Endothelial cell of umbilical vein (primary cell): ENCODE measurements around the gene CACNA2D3. TPM values are rescaled to one million over a fixed set of nuclear protein-coding genes. Genes with fewer than 3 reads are reported as not detected.

ENCODE experiments used
- BruUV-seq: library from RNA; stranded (reverse); fragments of 400-500 nt; replicated peaks from 2 replicates; lab custom pipeline; 2021; lab: Mats Ljungman, UMichigan
- CTCF ChIA-PET: fragments of 300-600, 350-600 bp; sonication (Branson Sonifier 250); formaldehyde crosslinking; loops from one replicate; lab custom pipeline; 2021; ENCODE audit warnings: antibody characterized with exemption, inconsistent platforms; lab: Charles Lee
- POLR2A ChIA-PET: fragments of 300-600, 350-600 bp; sonication (Branson Sonifier 250); formaldehyde crosslinking; loops from one replicate; lab custom pipeline; 2021; ENCODE audit warnings: antibody characterized with exemption, inconsistent platforms; lab: Charles Lee
- DNase-seq: peaks from one replicate; pipeline ENCODE4 v3.0.0-alpha.2; 2011; ENCODE audit warnings: low read depth, low spot score
- FAIRE-seq: peaks from 2 replicates; lab custom pipeline; 2011; peaks lifted over from hg19 to GRCh38; lab: Jason Lieb, UNC
- H2AFZ ChIP-seq: 2 replicates; pipeline ENCODE4 v1.6.0; 2012; ENCODE audit warnings: low read depth, low read length, control low read depth, inconsistent platforms
- H3K27ac ChIP-seq: 2 replicates; pipeline ENCODE4 v1.5.1; 2011; ENCODE audit warnings: low read depth, mild to moderate bottlenecking, control low read depth, low read length, moderate library complexity; ENCODE audit not compliant: insufficient read depth
- H3K27me3 ChIP-seq, 2 experiments: 2 replicates each; pipeline versions ENCODE4 v1.6.0 to v1.6.1; 2011; ENCODE audit warnings: low read length in 2 of 2, mixed read lengths in 1 of 2; ENCODE audit not compliant: control insufficient read depth in 2 of 2, insufficient read depth in 2 of 2
- H3K36me3 ChIP-seq, 2 experiments: 2 replicates in 1 of 2; 3 replicates in 1 of 2; pipeline ENCODE4 v1.5.1; 2011; ENCODE audit warnings: low read length in 2 of 2, mild to moderate bottlenecking in 1 of 2, moderate library complexity in 1 of 2; ENCODE audit not compliant: control insufficient read depth in 2 of 2, insufficient read depth in 2 of 2; ENCODE audit errors: extremely low read depth in 1 of 2
- H3K4me1 ChIP-seq: 3 replicates; pipeline ENCODE4 v1.5.1; 2011; ENCODE audit warnings: mild to moderate bottlenecking, low read length; ENCODE audit not compliant: control insufficient read depth, insufficient read depth; ENCODE audit errors: extremely low read depth
- H3K4me2 ChIP-seq: 2 replicates; pipeline ENCODE4 v1.6.1; 2011; ENCODE audit warnings: low read length, control low read depth, mixed read lengths; ENCODE audit not compliant: insufficient read depth
- H3K4me3 ChIP-seq, 3 experiments: fragments of 200-600 bp in 1 of 3; sonication (generic), shearing (Covaris generic) in 1 of 3; replicated peaks in 1 of 3; 2 replicates each; pipeline ENCODE4 v1.5.1; 2011 to 2016; ENCODE audit warnings: control low read depth in 3 of 3, low read length in 3 of 3, mild to moderate bottlenecking in 2 of 3, inconsistent platforms in 1 of 3, low read depth in 1 of 3, moderate library complexity in 1 of 3; ENCODE audit not compliant: insufficient read depth in 1 of 3
- H3K79me2 ChIP-seq: 2 replicates; pipeline ENCODE4 v1.6.0; 2012; ENCODE audit warnings: low read length, inconsistent platforms; ENCODE audit not compliant: control insufficient read depth, insufficient read depth
- H3K9ac ChIP-seq: replicated peaks from 2 replicates; pipeline ENCODE3; 2011; ENCODE audit warnings: low read length, control low read depth; ENCODE audit not compliant: insufficient read depth; ENCODE audit errors: extremely low read depth
- H3K9me1 ChIP-seq: replicated peaks from 3 replicates; pipeline ENCODE4 v1.6.0; 2011; ENCODE audit warnings: mild to moderate bottlenecking, low read length; ENCODE audit not compliant: control insufficient read depth, insufficient read depth; ENCODE audit errors: extremely low read depth
- H3K9me3 ChIP-seq: replicated peaks from 2 replicates; pipeline ENCODE4 v1.5.1; 2012; ENCODE audit warnings: low read length, inconsistent platforms; ENCODE audit not compliant: control insufficient read depth, insufficient read depth
- H4K20me1 ChIP-seq: replicated peaks from 2 replicates; pipeline ENCODE3; 2011; ENCODE audit warnings: mild to moderate bottlenecking, low read length; ENCODE audit not compliant: control insufficient read depth, insufficient read depth; ENCODE audit errors: extremely low read depth
- CTCF ChIP-seq, 2 donors: IDR thresholded peaks; 1 replicate in 1 of 2; 2 replicates in 1 of 2; pipeline ENCODE4 v1.5.1; 2011; ENCODE audit warnings: low read length in 2 of 2, mild to moderate bottlenecking in 2 of 2, moderate library complexity in 2 of 2, control low read depth in 1 of 2, inconsistent platforms in 1 of 2, low read depth in 1 of 2; ENCODE audit not compliant: insufficient read depth in 1 of 2; ENCODE audit errors: extremely low read depth in 1 of 2
- EZH2 ChIP-seq: IDR thresholded peaks from 2 replicates; pipeline ENCODE4 v1.6.1; 2012; ENCODE audit warnings: borderline replicate concordance, low read depth, mild to moderate bottlenecking, moderate library complexity, low read length, inconsistent platforms; ENCODE audit not compliant: severe bottlenecking
- FOS ChIP-seq: IDR thresholded peaks from 2 replicates; pipeline ENCODE4 v1.6.1; 2011; ENCODE audit warnings: mild to moderate bottlenecking, low read length, moderate library complexity, borderline replicate concordance; ENCODE audit not compliant: insufficient read depth
- GATA2 ChIP-seq: IDR thresholded peaks from 2 replicates; pipeline ENCODE4 v1.7.0; 2011; ENCODE audit warnings: low read depth, mild to moderate bottlenecking, moderate library complexity, mixed read lengths, low read length; ENCODE audit not compliant: insufficient read length, insufficient read depth
- JUN ChIP-seq: IDR thresholded peaks from 2 replicates; pipeline ENCODE4 v1.6.1; 2011; ENCODE audit warnings: borderline replicate concordance, low read depth; ENCODE audit not compliant: insufficient read length, insufficient read depth
- MAX ChIP-seq: IDR thresholded peaks from 2 replicates; pipeline ENCODE4 v1.6.1; 2011; ENCODE audit not compliant: insufficient read depth, insufficient read length
- MYC ChIP-seq: IDR thresholded peaks from one replicate; pipeline ENCODE4 v1.6.1; 2011; ENCODE audit warnings: mild to moderate bottlenecking, low read depth, low read length
- POLR2A ChIP-seq: IDR thresholded peaks from 2 replicates; pipeline ENCODE4 v1.6.1; 2012; ENCODE audit warnings: low read depth, mild to moderate bottlenecking, control low read depth, low read length
- POLR2AphosphoS5 ChIP-seq: IDR thresholded peaks from 2 replicates; pipeline ENCODE4 v1.6.1; 2012; ENCODE audit warnings: low read depth, mild to moderate bottlenecking, control low read depth, low read length, moderate library complexity; ENCODE audit not compliant: insufficient read depth
- dilution Hi-C: fragments of 300-500 bp; cut with MboI; formaldehyde crosslinking; loops from one replicate; pipeline ENCODE4 v1.15.0; 2019; ENCODE audit warnings: low sequenced_read_pairs; ENCODE audit not compliant: extremely low pct_ligation_motif_present
- intact Hi-C: fragments of 100-400 bp; cut with micrococcal nuclease; formaldehyde crosslinking; loops from one replicate; pipeline ENCODE4 v1.10.0; 2022
- polyA plus RNA-seq, 4 experiments: library from polyadenylated mRNA; depleted of rRNA in 3 of 4; stranded (reverse) in 3 of 4; unstranded in 1 of 4; fragments of >200 nt; gene quantifications; 2 replicates each; pipeline versions ENCODE4 v1.2.1 to v1.2.3, GENCODE V29; 2011 to 2012; ENCODE audit warnings: missing spikeins in 1 of 4
- total RNA-seq: library from RNA; stranded (reverse); gene quantifications from 2 replicates; pipeline ENCODE4 v1.2.3, GENCODE V29; 2021

The CACNA2D3 gene
- total and polyA plus RNA-seq, 2 donors (not counting 3 experiments of a cell fraction or from before 2014, with no cell fraction given) = not detected

GRCh38 chr3:55000546-55000945, 878.2 kb downstream of the CACNA2D3 start:
- no peak overlapping the region for H3K4me2 ChIP-seq
- no peak overlapping the region for H2AFZ ChIP-seq
- FAIRE-seq = no peak
- DNase-seq = no peak
- H3K27me3 ChIP-seq = no peaks in the 10 kb centered on the region
- intact Hi-C loops = no loop called here
- TF ChIP-seq POLR2AphosphoS5 (no peak), JUN (no peak), CTCF (IDR thresholded peaks at IDR 0.05; ENCODE audit: extremely low read depth in 1 of 2, insufficient read depth in 1 of 2, low read depth in 1 of 2, low read length in 2 of 2) (no peak), POLR2A (no peak), EZH2 (no peak), MYC (no peak), FOS (no peak), GATA2 (no peak), MAX (no peak)
- H3K36me3 ChIP-seq = no peaks in the 10 kb centered on the region
- H3K79me2 ChIP-seq = no peaks in the 10 kb centered on the region
- dilution Hi-C loops = no loop called here
- ChIA-PET POLR2A (no interaction called here), CTCF (no interaction called here)
- no peaks in the 10 kb centered on the region for H3K4me1 ChIP-seq
- peaks cover 5% of the 10 kb centered on the region for H3K9me3 ChIP-seq
- no peaks in the 10 kb centered on the region for H4K20me1 ChIP-seq
- H3K9me1 ChIP-seq = no peaks in the 10 kb centered on the region
- no peak overlapping the region for H3K9ac ChIP-seq
- no peak overlapping the region for H3K27ac ChIP-seq
- no peak overlapping the region for H3K4me3 ChIP-seq
- BruUV-seq = no TSS peak
